Hepatocyte (in vitro differentiated cells): ENCODE measurements around the gene ADAMTS14. TPM values are rescaled to one million over a fixed set of nuclear protein-coding genes. Genes with fewer than 3 reads are reported as not detected.
"Not testable (repeated sequence)": the region's sequence is repeated elsewhere in the genome, so short reads cannot be mapped to it uniquely, and the experiment has no call there.

ENCODE experiments used
- DNase-seq: peaks from one replicate; pipeline ENCODE4 v3.0.0-alpha.2; 2016; ENCODE audit warnings: low spot score
- H2AFZ ChIP-seq: fragments of 200-600 bp; sonication (generic); 2 replicates; pipeline ENCODE4 v1.6.0; 2016; ENCODE audit warnings: antibody characterized with exemption, mild to moderate bottlenecking
- H3K27ac ChIP-seq: fragments of 200-600 bp; sonication (generic); 2 replicates; pipeline ENCODE4 v1.5.1; 2016; ENCODE audit warnings: mild to moderate bottlenecking
- H3K27me3 ChIP-seq: fragments of 200-600 bp; sonication (generic); 2 replicates; pipeline ENCODE4 v1.6.1; 2016
- H3K36me3 ChIP-seq: fragments of 200-600 bp; sonication (generic); replicated peaks from 2 replicates; pipeline ENCODE4 v1.5.1; 2016; ENCODE audit warnings: low read depth; ENCODE audit not compliant: insufficient read depth
- H3K4me1 ChIP-seq: fragments of 200-600 bp; sonication (generic); 2 replicates; pipeline ENCODE4 v1.5.1; 2016; ENCODE audit warnings: mild to moderate bottlenecking, moderate library complexity; ENCODE audit not compliant: insufficient read depth
- H3K4me2 ChIP-seq: fragments of 200-600 bp; sonication (generic); 2 replicates; pipeline ENCODE4 v1.6.0; 2016
- H3K4me3 ChIP-seq: fragments of 200-600 bp; sonication (generic); 2 replicates; pipeline ENCODE4 v1.5.1; 2016; ENCODE audit warnings: mild to moderate bottlenecking
- H3K79me2 ChIP-seq: fragments of 200-600 bp; sonication (generic); 2 replicates; pipeline ENCODE4 v1.6.0; 2017; ENCODE audit warnings: mild to moderate bottlenecking
- H3K9me2 ChIP-seq: fragments of 200-600 bp; sonication (generic); replicated peaks from 2 replicates; pipeline ENCODE4 v1.6.0; 2017; ENCODE audit warnings: mild to moderate bottlenecking; ENCODE audit not compliant: insufficient read depth
- H3K9me3 ChIP-seq: fragments of 200-600 bp; sonication (generic); 2 replicates; pipeline ENCODE4 v1.5.1; 2016; ENCODE audit warnings: low read depth, mild to moderate bottlenecking
- H4K20me1 ChIP-seq: fragments of 200-600 bp; sonication (generic); 2 replicates; pipeline ENCODE4 v1.6.0; 2016; ENCODE audit warnings: mild to moderate bottlenecking; ENCODE audit not compliant: insufficient read depth, poor library complexity, severe bottlenecking
- CTCF ChIP-seq: fragments of 200-600 bp; sonication (generic); IDR thresholded peaks from 2 replicates; pipeline ENCODE4 v1.5.1; 2016; ENCODE audit warnings: antibody characterized with exemption, mild to moderate bottlenecking; ENCODE audit not compliant: poor library complexity
- EZH2 ChIP-seq: fragments of 200-600 bp; sonication (generic); IDR thresholded peaks from 2 replicates; pipeline ENCODE4 v1.6.1; 2016; ENCODE audit warnings: antibody characterized with exemption, mild to moderate bottlenecking, borderline replicate concordance
- EZH2phosphoT487 ChIP-seq: fragments of 200-600 bp; sonication (generic); IDR thresholded peaks from one replicate; pipeline ENCODE4 v1.6.1; 2018; ENCODE audit warnings: antibody characterized with exemption, mild to moderate bottlenecking, low read depth, moderate library complexity; ENCODE audit not compliant: unreplicated experiment, severe bottlenecking
- WGBS: methylation state at CpG from one replicate; pipeline ENCODE4 v1.1.6; 2016; ENCODE audit warnings: low lambda C conversion rate; ENCODE audit errors: missing lambda C conversion rate; 5-methylcytosine and 5-hydroxymethylcytosine counted together
- polyA plus RNA-seq: library from polyadenylated mRNA; unstranded; fragments of >200 nt; fragmentation: Nextera tagmentation; extraction: Ambion mirVana; gene quantifications from 2 replicates; pipeline ENCODE4 v1.2.1, GENCODE V29; 2016
- total RNA-seq: library from RNA; depleted of rRNA; stranded (reverse); fragments of >200 nt; gene quantifications from 2 replicates; pipeline ENCODE4 v1.2.3, GENCODE V29; 2014

ADAMTS14 gene
- total and polyA plus RNA-seq, 2 experiments from 2014 or later: 0.87 to 2.1 TPM

- 93% methylated on average over 4 of the region's 4 CpGs for WGBS
These were observed 96.8 kb downstream of the ADAMTS14 start for GRCh38 chr10:70769121-70769520.

GRCh38 chr10:70770001-70770400 lies 97.7 kb downstream of the ADAMTS14 start:
- WGBS: 53% methylated on average over 2 of the region's 2 CpGs
- TF ChIP-seq CTCF (no peak), EZH2 (no peak), EZH2phosphoT487 (no peak)
- Histone ChIP-seq H3K4me1 (no peaks in the 10 kb centered on the region), H2AFZ (no peak overlapping the region), H3K9me2 (no peaks in the 10 kb centered on the region), H3K79me2 (no peaks in the 10 kb centered on the region), H3K36me3 (no peaks in the 10 kb centered on the region), H4K20me1 (no peaks in the 10 kb centered on the region), H3K27ac (no peak overlapping the region), H3K4me3 (no peak overlapping the region), H3K27me3 (no peaks in the 10 kb centered on the region), H3K9me3 (no peaks in the 10 kb centered on the region), H3K4me2 (no peak overlapping the region)
- DNase-seq: no peak

More at GRCh38 chr10:70769121-70769520, 96.8 kb downstream of the ADAMTS14 start:
- DNase-seq: no peak
- no peak overlapping the region for H3K27ac ChIP-seq
- H3K4me2 ChIP-seq: no peak overlapping the region
- H3K9me3 ChIP-seq: no peaks in the 10 kb centered on the region
- TF ChIP-seq EZH2phosphoT487 (no peak), CTCF (no peak), EZH2 (no peak)
- no peaks in the 10 kb centered on the region for H3K9me2 ChIP-seq
- no peaks in the 10 kb centered on the region for H3K27me3 ChIP-seq
- H3K36me3 ChIP-seq: no peaks in the 10 kb centered on the region
- no peak overlapping the region for H3K4me3 ChIP-seq
- no peak overlapping the region for H2AFZ ChIP-seq
- no peaks in the 10 kb centered on the region for H3K4me1 ChIP-seq
- H3K79me2 ChIP-seq: no peaks in the 10 kb centered on the region
- H4K20me1 ChIP-seq: no peaks in the 10 kb centered on the region

- WGBS: 90% methylated on average over 7 of the region's 7 CpGs
- H3K9me3 ChIP-seq, H3K27me3 ChIP-seq: not testable (repeated sequence)
These were observed 98.2 kb downstream of the ADAMTS14 start for GRCh38 chr10:70770516-70770915.

GRCh38 chr10:70771311-70772194 lies 99.2 kb downstream of the ADAMTS14 start:
- Histone ChIP-seq H3K9me3 (no peaks in the 10 kb centered on the region), H3K79me2 (no peaks in the 10 kb centered on the region), H3K27ac (no peak overlapping the region), H3K36me3 (no peaks in the 10 kb centered on the region), H3K4me3 (no peak overlapping the region), H3K27me3 (no peaks in the 10 kb centered on the region), H3K9me2 (no peaks in the 10 kb centered on the region), H3K4me2 (no peak overlapping the region), H2AFZ (no peak overlapping the region), H3K4me1 (no peaks in the 10 kb centered on the region), H4K20me1 (no peaks in the 10 kb centered on the region)
- no peak for TF ChIP-seq EZH2phosphoT487
- TF ChIP-seq EZH2: no peak
- no peak for TF ChIP-seq CTCF
- WGBS: 87% methylated on average over 8 of the region's 8 CpGs
- DNase-seq: no peak

More at GRCh38 chr10:70770516-70770915, 98.2 kb downstream of the ADAMTS14 start:
- not testable (repeated sequence) for H3K36me3 ChIP-seq, H3K4me1 ChIP-seq, H3K27ac ChIP-seq, H3K4me3 ChIP-seq, H4K20me1 ChIP-seq, H3K9me2 ChIP-seq, H2AFZ ChIP-seq, H3K4me2 ChIP-seq, DNase-seq, H3K79me2 ChIP-seq
